ENCODE data around the gene PPIL6. TPM values are rescaled to one million over a fixed set of nuclear protein-coding genes. Genes with fewer than 3 reads are reported as not detected.

The PPIL6 gene
- total RNA-seq, 1 experiment from 2014 or later: 0.62 TPM

GRCh38 chr6:109381747-109382575 lies 58.5 kb downstream of the PPIL6 start, which contains the start of gene CD164:
Gene CD164 (minus strand): TSS chr6:109382467. CDS start chr6:109382378, 89 bp downstream.
- Histone ChIP-seq H3K79me2 (ENCODE audit: low read length) (peaks cover 52% of the 10 kb centered on the region), H3K27me3 (ENCODE audit: low read length) (no peaks in the 10 kb centered on the region), H4K20me1 (ENCODE audit: low read length) (peaks cover 35% of the 10 kb centered on the region), H3K9ac (ENCODE audit: low read length) (peak within 1 kb of the TSS; percentile 93), H3K27ac (ENCODE audit: low read length) (peak within 1 kb of the TSS; percentile 84), H3K9me3 (ENCODE audit: low read length) (no peaks in the 10 kb centered on the region), H3K4me2 (ENCODE audit: low read length) (peak within 1 kb of the TSS; percentile 87), H3K4me1 (ENCODE audit: insufficient read depth, low read length) (peaks cover 28% of the 10 kb centered on the region), H3K4me3 (ENCODE audit: low read length) (peak within 1 kb of the TSS; percentile 95), H3K9me2 (replicated peaks; ENCODE audit: low read length) (no peaks in the 10 kb centered on the region), H3F3A (ENCODE audit: low read length, unreplicated experiment) (no peaks in the 10 kb centered on the region), H3K36me3 (ENCODE audit: low read depth, low read length) (peaks cover 10% of the 10 kb centered on the region), H2AFZ (ENCODE audit: low read length) (peak within 1 kb of the TSS; percentile 73)
- ChIA-PET CTCF (no interaction called here), POLR2A (ENCODE audit: unreplicated experiment) (interaction anchor here (0.6 kb wide), 1 partner anchor 82 kb away, joined by 5 read pairs; no protein-coding TSS in a partner anchor)
- BruUV-seq (replicated peaks): no TSS peak
- TF ChIP-seq EZH2phosphoT487 (IDR thresholded peaks at IDR 0.05; ENCODE audit: borderline replicate concordance, low read length) (no peak), EZH2 (IDR thresholded peaks at IDR 0.05; ENCODE audit: low read length, unreplicated experiment) (no peak), CTCF (conservative IDR thresholded peaks at IDR 0.05; ENCODE audit: low read depth, low read length) (no peak)
- DNase-seq (peak; percentile 88), ATAC-seq (peak; percentile 49)
- intact Hi-C loops (cut with micrococcal nuclease): loop anchor here (2.0 to 5.0 kb wide), 4 partner anchors 45 to 287 kb away; partner anchors contain the start of genes CEP57L1 and SESN1

- TSS peak; percentile 42 for BruUV-seq (replicated peaks)
- ChIA-PET CTCF (no interaction called here), POLR2A (ENCODE audit: unreplicated experiment) (interaction anchor here (0.6 kb wide), 1 partner anchor 81 kb away, joined by 5 read pairs; no protein-coding TSS in a partner anchor)
- Histone ChIP-seq H3K36me3 (ENCODE audit: low read depth, low read length) (peaks cover 18% of the 10 kb centered on the region), H3K27ac (ENCODE audit: low read length) (peak overlapping the region; percentile 84), H3K4me2 (ENCODE audit: low read length) (peak overlapping the region; percentile 87), H3K79me2 (ENCODE audit: low read length) (peaks cover 60% of the 10 kb centered on the region), H3K4me1 (ENCODE audit: insufficient read depth, low read length) (peaks cover 28% of the 10 kb centered on the region), H2AFZ (ENCODE audit: low read length) (no peak overlapping the region), H3K4me3 (ENCODE audit: low read length) (peak overlapping the region; percentile 95), H4K20me1 (ENCODE audit: low read length) (peaks cover 40% of the 10 kb centered on the region), H3K9ac (ENCODE audit: low read length) (peak overlapping the region; percentile 93), H3K9me3 (ENCODE audit: low read length) (no peaks in the 10 kb centered on the region), H3K27me3 (ENCODE audit: low read length) (no peaks in the 10 kb centered on the region), H3K9me2 (replicated peaks; ENCODE audit: low read length) (no peaks in the 10 kb centered on the region), H3F3A (ENCODE audit: low read length, unreplicated experiment) (no peaks in the 10 kb centered on the region)
- DNase-seq (peak; percentile 20), ATAC-seq (no peak)
- intact Hi-C loops (cut with micrococcal nuclease): loop anchor here (5.0 kb wide), 1 partner anchor 124 kb away; no protein-coding TSS in a partner anchor
- no peak for TF ChIP-seq EZH2phosphoT487 (IDR thresholded peaks at IDR 0.05; ENCODE audit: borderline replicate concordance, low read length)
- no peak for TF ChIP-seq EZH2 (IDR thresholded peaks at IDR 0.05; ENCODE audit: low read length, unreplicated experiment)
- TF ChIP-seq CTCF (conservative IDR thresholded peaks at IDR 0.05; ENCODE audit: low read depth, low read length): no peak
Observed at GRCh38 chr6:109381061-109381746, 59.2 kb downstream of the PPIL6 start.
